SIG-M5 (cell line): Measurements from ENCODE around the gene MAFF.
"Not testable (repeated sequence)": the region's sequence is repeated elsewhere in the genome, so short reads cannot be mapped to it uniquely, and the experiment has no call there.

Source experiments
- DNase-seq: peaks from one replicate; lab custom pipeline; 2025; lab: John Stamatoyannopoulos, UW

The MAFF gene

GRCh38 chr22:38177571-38177925, 24.2 kb upstream of the MAFF start:
- not testable (repeated sequence) for DNase-seq

- DNase-seq = no peak
These were observed 23.7 kb upstream of the MAFF start for GRCh38 chr22:38177926-38178604.

- DNase-seq = not testable (repeated sequence)
These were observed 23.2 kb upstream of the MAFF start for GRCh38 chr22:38178605-38178937.

- no peak for DNase-seq
These were observed 20.8 kb upstream of the MAFF start for GRCh38 chr22:38180841-38181452.

GRCh38 chr22:38181453-38182200, 20.2 kb upstream of the MAFF start, which contains the start of gene PLA2G6:
TSS of gene PLA2G6 (minus strand) at chr22:38181830. CDS start at chr22:38169426, 12,404 bp downstream.
- DNase-seq = peak; percentile 83

GRCh38 chr22:38184788-38185187, 17.0 kb upstream of the MAFF start:
- DNase-seq = no peak

- DNase-seq = no peak
These were observed 15.4 kb upstream of the MAFF start for GRCh38 chr22:38186429-38186828.

GRCh38 chr22:38187413-38188212, 14.2 kb upstream of the MAFF start:
- DNase-seq = no peak

GRCh38 chr22:38189104-38189503, 12.7 kb upstream of the MAFF start:
- no peak for DNase-seq

- no peak for DNase-seq
These were observed 11.2 kb upstream of the MAFF start for GRCh38 chr22:38190581-38190980.

GRCh38 chr22:38191055-38191454, 10.7 kb upstream of the MAFF start:
- no peak for DNase-seq

GRCh38 chr22:38191731-38192474, 9.9 kb upstream of the MAFF start:
- no peak for DNase-seq

- DNase-seq = no peak
These were observed 9.3 kb upstream of the MAFF start for GRCh38 chr22:38192475-38192863.

GRCh38 chr22:38193580-38193979, 8.2 kb upstream of the MAFF start:
- DNase-seq = no peak

- no peak for DNase-seq
These were observed 4.9 kb upstream of the MAFF start for GRCh38 chr22:38196791-38197419.

GRCh38 chr22:38199826-38200559, 1.8 kb upstream of the MAFF start:
- DNase-seq = no peak

GRCh38 chr22:38201371-38201710, 453 bp upstream of the MAFF start:
- no peak for DNase-seq

- DNase-seq = no peak
These were observed 769 bp downstream of the MAFF start for GRCh38 chr22:38202437-38203089.

GRCh38 chr22:38203090-38203810, 1.5 kb downstream of the MAFF start:
- no peak for DNase-seq
